Breast epithelium (tissue), 4 donors: ENCODE results near the gene AGAP1. TPM values are rescaled to one million over a fixed set of nuclear protein-coding genes. Genes with fewer than 3 reads are reported as not detected.

Experiments
- DNase-seq, 2 donors: peaks; one replicate each; pipeline ENCODE4 v3.0.0-alpha.2; 2019; ENCODE audit warnings: low spot score in 2 of 2
- H3K27ac ChIP-seq, 2 donors: fragments of 200-600 bp; sonication (generic) in 1 of 2; one replicate each; pipeline ENCODE4 v1.5.1; 2016 to 2019; ENCODE audit warnings: mild to moderate bottlenecking in 1 of 2
- H3K27me3 ChIP-seq, 2 donors: fragments of 200-600 bp; sonication (generic) in 1 of 2; one replicate each; pipeline versions ENCODE4 v1.5.1 to v1.6.0; 2017 to 2019; ENCODE audit warnings: control low read depth in 1 of 2, mild to moderate bottlenecking in 1 of 2
- H3K36me3 ChIP-seq: fragments of 200-600 bp; one replicate; pipeline ENCODE4 v1.5.1; 2019
- H3K4me1 ChIP-seq, 2 donors: fragments of 200-600 bp; sonication (generic); one replicate each; pipeline ENCODE4 v1.5.1; 2016 to 2019; ENCODE audit warnings: control low read depth in 1 of 2
- H3K4me3 ChIP-seq, 3 donors: fragments of 200-600 bp; sonication (generic); 1 replicate in 2 of 3; 2 replicates in 1 of 3; pipeline ENCODE4 v1.5.1; 2016 to 2019; ENCODE audit warnings: mild to moderate bottlenecking in 3 of 3, moderate library complexity in 2 of 3
- H3K9me3 ChIP-seq, 2 donors: fragments of 200-600 bp; sonication (generic) in 1 of 2; one replicate each; pipeline ENCODE4 v1.5.1; 2016 to 2019; ENCODE audit warnings: control low read depth in 1 of 2
- CTCF ChIP-seq, 3 donors: fragments of 450-650 bp; IDR thresholded peaks; one replicate each; pipeline ENCODE4 v1.5.1; 2016 to 2017; ENCODE audit warnings: antibody characterized with exemption in 3 of 3, mild to moderate bottlenecking in 3 of 3, moderate library complexity in 3 of 3
- POLR2A ChIP-seq: fragments of 450-650 bp; IDR thresholded peaks from one replicate; pipeline ENCODE4 v1.6.1; 2016; ENCODE audit warnings: antibody characterized with exemption, mild to moderate bottlenecking, moderate library complexity
- POLR2AphosphoS5 ChIP-seq, 3 donors: sonication (generic); formaldehyde crosslinking; IDR thresholded peaks; one replicate each; pipeline ENCODE4 v1.6.1; 2017; ENCODE audit warnings: antibody characterized with exemption in 3 of 3
- intact Hi-C: fragments of 100-400 bp; cut with DNase I; formaldehyde crosslinking; loops from one replicate; pipeline ENCODE4 v1.15.1; 2023; ENCODE audit warnings: low total_unique reads
- total RNA-seq, 3 donors: library from RNA; depleted of rRNA; stranded (reverse); fragments of >200 nt; gene quantifications; one replicate each; pipeline ENCODE4 v1.1.0, GENCODE V29; 2016

AGAP1 gene
- total RNA-seq, 3 donors from 2014 or later, result 19.7 to 27.1 (median 25.9) TPM

- no peak for TF ChIP-seq CTCF (IDR thresholded peaks at IDR 0.05)
- TF ChIP-seq POLR2AphosphoS5 (IDR thresholded peaks at IDR 0.05), result no peak
- TF ChIP-seq POLR2A, result no peak
- intact Hi-C loops, result no loop called here
- H3K4me1 ChIP-seq, result no peaks in the 10 kb centered on the region
- H3K36me3 ChIP-seq, result no peaks in the 10 kb centered on the region
- H3K4me3 ChIP-seq, result no peak overlapping the region
- H3K27ac ChIP-seq, result no peak overlapping the region
- no peaks in the 10 kb centered on the region for H3K27me3 ChIP-seq
- no peak for DNase-seq
- H3K9me3 ChIP-seq, result no peaks in the 10 kb centered on the region
Measured at GRCh38 chr2:235964787-235965390, 471.0 kb downstream of the AGAP1 start.

- Histone ChIP-seq H3K36me3 (no peaks in the 10 kb centered on the region), H3K4me1 (no peaks in the 10 kb centered on the region)
- no peak for DNase-seq
Measured at GRCh38 chr2:235966396-235966795, 472.6 kb downstream of the AGAP1 start.

GRCh38 chr2:235966932-235967757, 473.3 kb downstream of the AGAP1 start:
- intact Hi-C loops, result no loop called here
- DNase-seq, result no peak
- TF ChIP-seq POLR2AphosphoS5 (IDR thresholded peaks at IDR 0.05) (no peak), CTCF (IDR thresholded peaks at IDR 0.05) (no peak), POLR2A (no peak)
- H3K4me1 ChIP-seq, result no peaks in the 10 kb centered on the region
- no peak overlapping the region for H3K27ac ChIP-seq
- no peaks in the 10 kb centered on the region for H3K36me3 ChIP-seq
- no peak overlapping the region for H3K4me3 ChIP-seq
- no peaks in the 10 kb centered on the region for H3K9me3 ChIP-seq
- no peaks in the 10 kb centered on the region for H3K27me3 ChIP-seq

More at GRCh38 chr2:235966396-235966795, 472.6 kb downstream of the AGAP1 start:
- intact Hi-C loops, result no loop called here
- no peak overlapping the region for H3K27ac ChIP-seq
- no peaks in the 10 kb centered on the region for H3K27me3 ChIP-seq
- H3K4me3 ChIP-seq, result no peak overlapping the region
- no peaks in the 10 kb centered on the region for H3K9me3 ChIP-seq
- TF ChIP-seq POLR2AphosphoS5 (IDR thresholded peaks at IDR 0.05) (no peak), POLR2A (no peak), CTCF (IDR thresholded peaks at IDR 0.05) (no peak)

GRCh38 chr2:235968155-235968554, 474.3 kb downstream of the AGAP1 start:
- TF ChIP-seq CTCF (IDR thresholded peaks at IDR 0.05), result no peak
- no peak for TF ChIP-seq POLR2AphosphoS5 (IDR thresholded peaks at IDR 0.05)
- no peak for TF ChIP-seq POLR2A
- Histone ChIP-seq H3K27me3 (no peaks in the 10 kb centered on the region), H3K9me3 (no peaks in the 10 kb centered on the region), H3K4me1 (no peaks in the 10 kb centered on the region), H3K27ac (no peak overlapping the region), H3K36me3 (no peaks in the 10 kb centered on the region), H3K4me3 (no peak overlapping the region)
- no peak for DNase-seq
- intact Hi-C loops, result no loop called here
